Stimulated activated CD8-positive, alpha-beta memory T cell treated with anti-CD3 and anti-CD28 coated beads, Interleukin-7, amount 100 ng/mL, for 1 hour (primary cell): ENCODE data around the gene KCND3.
A peak's percentile ranks its signal among the peaks of the same experiment; 100 is the strongest.
"Not testable (repeated sequence)": the region's sequence is repeated elsewhere in the genome, so short reads cannot be mapped to it uniquely, and the experiment has no call there.

Experiments used
- DNase-seq, 2 donors: peaks; one replicate each; pipeline ENCODE4 v3.0.0-alpha.2; 2020; ENCODE audit warnings: low read depth in 2 of 2

KCND3 gene

DNA sequence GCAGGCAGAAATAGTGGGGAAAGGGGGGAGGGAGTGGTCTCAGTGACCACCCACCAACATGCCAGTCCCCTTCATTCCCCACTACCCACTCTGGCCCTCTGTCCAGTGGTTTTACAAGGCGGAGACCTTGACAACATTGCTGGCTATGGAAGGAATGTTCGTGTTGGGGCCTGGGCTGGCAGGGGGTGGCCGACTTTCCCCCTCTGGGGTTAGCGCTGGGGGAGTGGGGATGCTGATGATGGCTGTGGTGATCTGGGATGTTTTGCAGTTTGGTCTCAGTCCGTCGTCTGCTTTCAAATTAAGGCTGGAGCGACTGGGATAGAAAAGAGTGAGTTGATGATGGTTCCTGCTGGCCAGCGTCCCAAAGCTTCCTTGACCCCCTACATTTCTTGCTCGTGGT is 213.5 kb downstream of the KCND3 start:
- no peak for DNase-seq

DNA sequence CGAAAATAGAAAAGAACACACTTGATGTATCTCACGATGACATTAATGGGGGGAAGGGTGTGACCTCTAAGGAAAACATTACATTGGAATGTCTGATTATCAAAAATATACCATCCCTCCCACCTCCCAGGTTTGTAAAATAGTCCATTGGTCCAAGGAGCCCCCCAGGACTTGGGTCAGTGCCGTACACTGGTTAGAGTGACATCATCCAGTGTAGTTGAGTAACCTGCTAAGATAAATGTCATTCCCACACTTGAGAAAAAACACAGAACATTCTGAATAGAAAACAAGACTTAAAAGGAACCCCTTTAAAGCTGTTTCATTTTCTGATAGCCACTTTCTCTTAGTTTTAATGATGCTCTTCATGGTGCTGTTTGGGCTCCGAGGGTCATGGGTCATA is 218.6 kb downstream of the KCND3 start:
- no peak for DNase-seq

DNA sequence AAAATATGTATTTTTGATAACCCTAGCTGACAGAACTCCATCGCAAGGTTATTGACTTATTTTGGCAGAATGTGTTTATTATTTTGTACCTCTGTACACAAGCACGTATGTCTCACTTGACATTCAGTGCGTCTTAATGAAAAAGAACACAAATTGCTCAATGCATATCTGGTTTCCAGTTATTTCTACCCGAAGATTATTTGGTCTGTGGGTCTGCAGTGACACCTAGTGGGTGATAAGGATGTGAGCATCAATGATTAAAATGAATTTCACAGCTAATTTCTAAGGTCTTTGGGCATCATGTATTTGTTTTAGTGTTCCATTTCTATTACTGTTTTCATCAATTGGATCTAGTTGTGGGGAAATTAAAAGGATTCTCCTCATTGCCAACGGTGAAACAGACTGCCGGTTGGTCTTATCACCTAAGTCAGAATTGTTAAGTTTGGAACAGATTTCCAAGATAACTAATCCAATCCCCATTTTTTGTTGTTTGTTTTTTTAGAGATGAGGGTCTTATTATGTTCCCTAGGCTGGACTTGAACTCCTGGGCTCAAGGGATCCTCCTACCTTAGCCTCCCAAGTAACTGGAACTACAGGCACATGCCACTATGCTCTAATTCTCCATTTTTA is 219.8 kb downstream of the KCND3 start:
- DNase-seq: peak; percentile 4 to 13

DNA sequence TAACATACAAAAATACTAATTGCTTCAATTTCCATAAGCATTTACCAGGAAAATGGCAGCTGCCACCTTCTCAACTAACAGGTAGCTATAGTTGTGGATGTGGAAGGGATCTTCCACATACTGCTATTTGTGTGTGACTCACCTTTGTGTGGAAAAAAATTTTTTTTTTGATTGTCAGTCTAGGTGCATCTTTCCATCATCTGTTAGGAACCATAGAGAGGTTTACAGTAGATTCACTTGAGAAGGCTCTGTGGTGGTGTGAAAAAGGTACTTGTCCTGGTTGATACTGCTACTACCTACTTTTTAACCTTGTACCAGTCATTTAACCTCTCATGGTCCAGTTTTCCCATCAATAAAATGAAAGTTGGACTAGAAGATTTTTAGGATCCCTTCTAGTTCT is 220.8 kb downstream of the KCND3 start:
- no peak for DNase-seq

DNA sequence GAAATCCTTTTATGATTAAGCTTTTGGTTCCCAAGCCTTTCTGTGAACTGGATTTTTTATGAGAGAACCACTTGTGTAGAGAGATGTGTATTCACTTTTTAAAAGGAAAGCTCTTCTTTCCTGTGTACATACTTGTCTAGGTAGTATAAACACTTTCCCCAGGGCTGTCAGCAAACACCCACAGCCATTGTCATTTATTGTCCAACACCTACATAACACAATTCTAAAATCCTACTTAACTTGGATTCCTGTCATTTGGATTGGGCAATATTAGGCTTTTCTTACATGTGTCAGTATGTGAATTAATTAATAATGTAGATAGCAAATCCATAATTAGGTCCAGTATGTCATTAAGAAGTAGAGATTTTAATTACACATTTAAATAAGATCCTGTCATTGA is 221.4 kb downstream of the KCND3 start:
- no peak for DNase-seq

DNA sequence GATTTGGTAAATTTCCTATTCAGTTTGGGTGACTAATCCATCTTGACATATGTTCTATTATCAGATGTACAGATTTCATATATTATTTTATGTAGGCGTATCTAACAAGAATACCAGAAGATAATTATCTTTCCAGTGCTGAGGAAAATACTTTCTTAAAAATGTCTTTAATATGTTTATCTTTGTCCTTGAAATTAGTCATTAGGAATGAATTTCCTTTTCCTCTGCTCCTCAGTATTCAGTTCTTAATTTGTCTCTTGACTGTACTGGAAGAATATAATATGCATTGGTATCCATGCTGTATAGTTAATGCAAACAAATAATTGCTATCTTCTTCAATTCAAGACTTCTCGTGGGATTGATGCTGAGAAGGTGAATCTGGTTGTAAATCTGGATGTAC is 227.1 kb downstream of the KCND3 start:
- DNase-seq: no peak

DNA sequence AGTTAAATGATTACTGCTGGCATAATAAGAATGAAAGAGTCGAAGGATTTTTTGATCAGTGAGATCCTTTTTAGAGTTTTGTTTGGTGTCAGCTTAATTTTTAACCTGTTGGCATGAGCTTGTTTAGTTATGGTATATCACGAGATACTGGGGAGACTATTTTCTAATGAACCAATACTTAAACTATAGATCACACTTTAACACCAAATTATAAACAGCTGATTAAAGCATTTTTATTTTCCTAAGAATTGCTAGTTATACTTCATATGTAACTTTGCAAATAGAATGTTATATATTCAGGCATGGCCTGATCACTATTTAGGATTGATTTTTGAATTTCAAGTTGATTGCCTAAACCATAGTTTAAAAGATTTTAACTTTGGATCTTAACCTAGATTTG is 227.8 kb downstream of the KCND3 start:
- no peak for DNase-seq

DNA sequence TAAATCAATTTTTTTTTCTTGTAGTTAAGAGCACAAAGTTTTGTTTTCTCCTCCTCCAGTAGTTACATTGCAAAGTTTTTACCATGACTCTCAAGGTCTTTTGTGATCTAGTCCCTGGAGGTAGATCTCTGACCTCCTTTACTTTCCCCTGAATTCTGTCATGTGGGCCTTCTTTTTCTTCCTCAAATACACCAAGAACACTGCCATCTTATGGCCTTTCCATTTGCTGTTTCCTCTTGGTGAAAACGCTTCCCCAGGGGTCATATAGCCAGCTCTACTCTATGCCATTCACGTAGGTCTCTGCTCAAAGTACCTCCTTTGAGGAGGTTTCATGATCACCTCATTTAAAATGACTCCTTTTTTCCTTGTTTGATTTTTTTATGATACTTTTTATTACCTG is 231.1 kb downstream of the KCND3 start:
- no peak for DNase-seq

DNA sequence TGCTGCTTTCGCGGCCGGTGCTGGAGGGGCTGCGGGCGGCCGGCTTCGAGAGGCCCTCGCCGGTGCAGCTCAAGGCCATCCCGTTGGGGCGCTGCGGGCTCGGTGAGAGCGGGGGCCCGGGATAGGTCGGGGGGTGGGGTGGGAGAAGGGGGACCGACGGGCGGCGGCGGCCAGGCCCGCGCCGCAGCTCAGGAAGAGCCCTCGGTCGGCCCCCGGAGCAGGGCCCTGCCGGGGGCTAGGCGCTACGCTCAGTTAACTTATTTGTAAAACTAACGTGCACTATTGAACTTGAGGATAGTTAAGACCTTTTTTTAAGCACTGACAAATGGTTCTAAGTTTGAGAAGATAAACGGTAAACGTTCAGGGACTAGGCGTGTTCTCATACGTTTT is 233.3 kb downstream of the KCND3 start:
- DNase-seq: no peak

DNA sequence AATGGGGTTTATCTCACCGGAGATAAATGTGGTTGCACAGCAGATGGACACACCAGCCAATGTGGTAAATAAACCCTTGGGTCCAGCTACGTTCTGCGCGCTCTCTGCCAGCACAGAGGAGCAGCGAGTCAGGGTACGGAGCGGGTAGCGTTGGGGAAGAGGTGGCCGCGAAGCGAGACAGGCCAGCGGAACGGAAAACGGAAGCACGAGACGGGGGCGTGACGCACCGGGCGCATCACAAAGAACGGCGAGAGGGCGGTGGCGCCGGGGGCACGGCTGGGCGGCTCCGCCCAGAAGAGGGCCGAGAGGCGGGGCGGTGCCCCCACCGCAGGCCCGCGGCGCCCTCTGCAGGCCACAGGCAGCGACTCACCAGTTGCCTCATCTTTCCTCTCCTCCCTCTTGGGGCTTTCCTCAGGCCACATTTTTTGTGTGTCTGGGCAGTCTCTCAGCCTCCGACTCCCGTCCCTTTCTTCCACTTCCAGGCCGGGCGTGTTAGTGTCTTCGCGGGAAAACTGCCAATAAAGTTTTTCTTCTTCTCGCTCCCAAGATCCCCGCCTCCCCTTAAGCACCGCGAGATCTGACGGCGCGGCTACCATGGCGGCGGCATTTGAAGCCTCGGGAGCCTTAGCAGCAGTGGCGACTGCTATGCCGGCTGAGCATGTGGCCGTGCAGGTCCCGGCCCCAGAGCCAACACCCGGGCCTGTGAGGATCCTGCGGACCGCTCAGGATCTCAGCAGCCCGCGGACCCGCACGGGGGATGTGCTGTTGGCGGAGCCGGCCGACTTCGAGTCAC is 233.9 kb downstream of the KCND3 start, which contains the start of gene DDX20:
TSS of gene DDX20 (plus strand) at position 571 of the 793 bp plus-strand sequence. CDS start at position 595, 24 bp downstream.
- DNase-seq: peak; percentile 87 to 89

DNA sequence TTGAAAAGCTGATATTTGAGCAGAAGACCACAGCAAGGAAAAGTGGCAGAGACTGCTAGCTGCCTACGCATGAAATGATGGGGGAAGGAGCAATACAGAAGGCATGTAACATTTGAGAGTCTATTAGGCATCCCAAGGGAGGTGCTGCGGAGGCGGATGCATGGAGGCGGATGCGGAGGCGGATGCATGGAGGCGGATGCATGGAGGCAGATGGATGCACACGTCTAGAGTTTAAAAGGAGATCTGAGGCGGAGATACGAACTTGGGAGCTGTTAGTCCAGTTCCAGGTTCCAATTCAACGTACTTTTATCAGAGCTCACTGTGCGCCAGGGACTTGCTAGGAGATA is 234.5 kb downstream of the KCND3 start:
- no peak for DNase-seq

DNA sequence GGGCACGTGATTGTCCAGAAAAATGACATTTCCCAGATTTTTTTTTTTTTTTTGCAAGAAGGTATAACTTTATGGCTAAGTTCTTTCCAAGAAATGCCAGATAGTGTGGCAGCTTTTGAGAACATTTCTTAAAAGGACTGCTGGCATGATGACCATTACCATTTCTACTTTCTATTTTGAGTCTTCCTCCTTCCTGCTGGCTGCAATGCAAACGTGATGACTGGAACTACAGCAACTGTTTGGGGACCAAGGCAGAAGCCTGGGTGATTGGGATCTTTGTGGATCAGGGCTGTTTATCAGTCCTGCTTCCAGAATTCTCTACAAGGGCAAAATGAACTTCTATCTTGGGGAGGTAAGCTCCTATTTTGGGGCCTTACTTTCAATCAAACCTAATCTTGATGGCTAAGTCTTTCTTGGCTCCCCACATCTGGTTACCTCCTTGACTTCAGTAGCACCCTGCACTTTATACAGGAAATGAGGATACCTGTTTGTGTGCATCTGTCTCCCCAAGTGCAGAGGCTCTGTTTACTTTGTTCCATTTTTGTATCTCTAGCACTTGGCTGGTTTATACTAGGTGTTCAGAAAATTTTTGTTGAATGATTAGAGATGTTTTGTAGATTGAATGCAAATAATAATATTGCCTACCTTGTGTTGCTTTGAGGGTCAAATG is 237.4 kb downstream of the KCND3 start:
- DNase-seq: no peak

DNA sequence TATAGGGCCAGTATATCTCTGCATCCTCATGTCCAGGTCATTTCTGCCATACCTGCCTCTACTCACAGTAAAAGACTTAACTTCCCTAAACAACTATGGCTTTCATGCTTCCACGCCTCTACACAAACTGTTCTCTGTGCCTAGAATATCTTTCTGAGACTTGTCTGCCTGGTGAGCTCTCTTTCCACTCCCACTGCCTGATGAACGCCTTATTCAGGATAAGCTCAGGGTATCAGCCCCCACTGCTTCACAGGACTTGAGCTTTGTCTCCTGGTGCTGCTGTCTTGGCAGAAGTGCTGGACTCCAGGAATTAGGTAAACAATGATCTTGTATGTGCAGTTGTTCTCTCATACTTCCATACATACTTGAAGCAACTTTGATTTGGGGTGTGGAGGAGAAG is 238.6 kb downstream of the KCND3 start:
- no peak for DNase-seq

DNA sequence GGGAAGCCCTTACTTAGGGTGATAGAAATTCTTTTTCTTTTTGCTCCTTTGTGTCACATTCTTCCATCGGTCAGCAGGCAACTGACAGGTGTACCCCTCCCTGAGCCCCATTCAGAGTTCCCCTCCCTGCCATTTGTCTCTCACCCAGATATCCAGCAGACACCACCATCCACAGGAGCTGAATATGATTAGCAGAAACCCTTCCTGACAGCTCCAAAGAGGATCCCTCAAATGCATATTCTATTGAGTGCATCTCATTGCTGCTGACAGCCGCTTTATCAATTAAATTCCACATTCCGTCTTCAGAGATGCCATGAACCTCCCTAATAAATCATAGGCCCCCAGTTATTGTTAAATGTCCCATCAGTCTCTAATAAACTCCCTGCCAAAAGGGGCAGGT is 239.8 kb downstream of the KCND3 start:
- DNase-seq: no peak

DNA sequence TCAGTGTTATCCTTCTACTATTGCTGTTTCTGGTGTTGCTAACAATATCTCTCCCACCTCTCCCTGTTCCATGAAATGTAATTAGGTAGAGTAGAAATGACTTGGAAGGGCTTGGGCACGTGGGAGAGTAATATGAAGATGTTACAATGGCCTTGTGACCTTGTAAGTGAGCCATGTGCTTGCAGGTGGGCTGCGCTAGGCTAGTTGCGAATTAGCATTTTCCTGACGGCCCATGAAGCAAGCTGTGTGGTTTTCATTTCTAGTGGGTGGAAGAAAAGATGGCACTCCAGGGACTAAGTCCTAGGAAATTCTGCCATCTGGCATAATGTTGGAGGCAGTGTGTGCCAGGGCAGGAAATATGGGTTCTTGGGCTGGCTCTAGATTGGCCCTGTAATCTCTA is 241.5 kb downstream of the KCND3 start:
- no peak for DNase-seq

DNA sequence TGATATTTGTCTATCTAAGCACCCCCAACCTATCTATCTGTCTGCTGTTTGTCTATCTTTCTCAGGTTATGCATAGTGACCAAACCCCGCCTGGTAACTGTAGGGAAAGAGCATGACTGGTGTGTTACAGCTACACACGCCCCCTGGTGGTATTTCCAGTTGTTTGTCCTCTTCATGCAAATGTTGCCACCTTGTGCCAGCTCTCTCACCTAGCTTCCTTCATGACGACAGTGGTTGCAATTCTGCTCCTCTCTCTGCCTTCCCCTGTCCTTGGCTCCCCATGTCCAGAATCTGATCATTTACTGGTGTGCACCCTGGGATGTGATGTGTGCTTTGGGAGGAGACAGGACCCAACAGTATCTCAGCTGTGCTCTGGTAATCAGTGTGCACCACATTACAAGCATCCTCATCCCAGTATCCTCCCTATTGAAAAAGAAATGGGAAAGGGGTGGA is 242.2 kb downstream of the KCND3 start:
- DNase-seq: no peak

DNA sequence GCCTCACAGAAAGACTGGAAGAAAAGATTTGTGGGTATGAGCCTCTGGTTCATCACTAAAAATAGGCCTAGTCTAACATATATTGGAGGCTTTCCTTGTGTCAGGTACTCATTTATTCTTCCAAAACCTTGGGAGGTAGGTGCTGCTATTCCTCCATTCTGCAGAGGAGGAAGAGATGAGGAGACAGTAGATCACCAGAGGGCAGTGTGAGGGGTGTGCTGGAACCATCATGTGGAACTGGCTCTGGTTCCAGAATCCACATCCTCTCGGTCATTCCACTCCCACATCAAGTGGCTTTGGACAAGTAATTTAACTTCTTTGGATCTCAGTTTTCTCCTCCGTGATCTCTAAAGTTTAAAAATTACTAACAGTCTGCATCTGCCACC is 242.9 kb downstream of the KCND3 start:
- no peak for DNase-seq

DNA sequence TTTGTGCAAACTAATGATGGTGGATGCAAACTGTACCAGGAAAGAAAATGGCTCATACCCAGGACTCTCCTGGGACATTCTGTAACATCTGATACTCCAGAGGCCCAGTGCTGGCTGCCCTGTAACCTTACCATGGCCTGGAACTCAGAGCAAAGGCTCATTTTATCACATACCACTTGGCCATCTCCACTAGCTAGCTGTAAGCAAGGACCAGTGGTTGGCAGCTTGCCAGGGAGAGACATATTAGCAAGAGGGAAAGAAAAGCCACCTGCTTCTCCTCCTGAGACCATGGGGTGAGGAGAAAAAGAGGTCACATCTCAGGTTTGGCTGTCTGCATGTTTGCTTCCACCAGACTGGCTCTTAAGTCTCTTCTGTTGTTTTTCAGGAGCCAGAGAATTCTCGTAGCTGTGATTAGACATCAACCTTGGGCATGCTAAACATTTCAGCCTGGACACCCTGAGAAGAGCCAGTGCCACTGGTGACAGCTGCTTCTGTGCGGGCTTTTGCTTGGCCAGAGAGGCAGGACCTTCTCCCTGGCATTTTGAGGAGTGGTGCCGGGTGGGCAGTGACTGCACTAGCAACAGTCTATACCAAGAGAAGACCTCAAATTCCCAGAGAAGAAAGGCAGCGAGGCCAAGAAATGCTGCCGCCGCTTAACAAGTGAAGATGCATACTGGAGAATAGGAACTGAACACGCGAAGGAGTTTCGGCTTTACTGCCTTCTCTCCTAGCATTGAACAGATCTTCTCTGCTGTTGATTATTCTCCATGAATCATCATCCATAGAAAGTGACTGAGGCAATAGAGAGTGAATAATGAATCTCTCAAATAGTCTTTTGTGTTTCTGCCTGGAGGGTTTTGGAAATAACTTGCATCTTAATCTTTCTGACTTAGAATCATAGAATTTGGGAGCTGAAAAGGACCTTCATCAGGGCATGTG is 243.5 kb downstream of the KCND3 start:
- no peak for DNase-seq

DNA sequence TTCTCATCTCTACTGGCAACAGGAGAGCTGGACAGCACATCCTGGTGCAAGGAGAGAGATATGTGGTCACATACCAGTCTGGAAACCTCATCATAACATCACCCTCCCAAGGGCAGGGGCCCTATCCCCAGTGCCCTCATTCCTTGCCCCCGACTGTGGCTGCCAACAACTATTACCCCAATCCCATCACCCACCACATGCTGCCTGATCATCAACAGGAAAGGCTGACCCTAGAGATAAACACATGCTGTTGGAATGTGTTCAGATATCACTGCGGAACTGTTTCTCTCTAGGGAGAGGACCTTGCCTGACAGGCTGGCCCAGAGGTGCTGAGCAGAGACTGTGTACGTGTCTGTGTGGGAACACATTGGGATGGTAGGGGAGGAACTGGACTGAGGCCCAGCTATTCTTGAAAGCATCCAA is 245.8 kb downstream of the KCND3 start:
- DNase-seq: no peak

DNA sequence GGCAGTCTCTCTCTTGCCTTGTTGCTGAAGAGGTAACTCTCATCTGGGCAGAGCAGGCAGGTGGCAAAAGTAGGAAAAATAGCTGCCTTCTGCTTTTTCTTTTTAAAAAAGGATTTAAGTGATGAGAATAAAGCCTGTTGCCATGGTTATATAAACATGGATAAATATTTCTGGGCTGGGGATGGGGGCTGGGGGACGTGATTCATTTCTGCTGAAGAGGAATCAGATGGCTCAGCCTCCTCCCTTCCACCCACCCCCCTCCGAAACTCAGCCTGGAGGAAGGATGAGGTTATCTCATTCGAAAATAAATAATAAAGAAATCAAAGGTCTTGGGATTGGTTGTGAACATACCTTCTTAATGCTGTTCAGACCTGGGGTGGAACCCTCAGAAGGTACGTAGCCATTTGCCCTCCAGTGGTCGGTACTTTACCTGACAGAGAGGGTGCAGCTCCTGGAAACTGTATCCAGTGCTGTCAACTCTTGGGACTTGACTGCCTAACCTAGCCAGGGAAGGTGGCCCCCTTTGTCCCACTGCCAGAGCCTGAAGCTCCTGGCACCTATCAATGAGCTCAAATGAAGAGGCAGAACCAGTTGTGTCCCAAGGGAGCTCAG is 246.4 kb downstream of the KCND3 start:
- no peak for DNase-seq

DNA sequence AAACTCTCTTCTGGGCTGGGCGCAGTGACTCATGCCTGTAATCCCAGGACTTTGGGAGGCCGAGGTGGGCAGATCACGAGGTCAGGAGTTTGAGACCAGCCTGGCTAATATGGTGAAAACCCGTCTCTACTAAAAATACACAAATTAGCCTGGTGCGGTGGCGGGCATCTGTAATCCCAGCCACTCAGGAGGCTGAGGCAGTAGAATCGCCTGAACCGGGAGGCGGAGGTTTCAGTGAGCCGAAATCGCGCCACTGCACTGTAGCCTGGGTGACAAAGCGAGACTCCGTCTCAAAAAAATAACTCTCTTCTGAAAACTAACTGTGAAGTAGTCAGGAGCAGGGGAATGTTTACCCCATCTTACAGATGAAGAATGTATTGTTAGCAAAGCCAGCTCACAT is 247.2 kb downstream of the KCND3 start:
- not testable (repeated sequence) for DNase-seq
